Esophagus muscularis mucosa (tissue), 4 donors: ENCODE measurements around the gene PIK3IP1.

Experiments
- EP300 ChIP-seq: sonication (generic); formaldehyde crosslinking; IDR thresholded peaks from one replicate; pipeline ENCODE4 v1.6.1; 2017; ENCODE audit warnings: antibody characterized with exemption
- POLR2A ChIP-seq: fragments of 450-650 bp; IDR thresholded peaks from one replicate; pipeline ENCODE4 v1.6.1; 2017; ENCODE audit warnings: antibody characterized with exemption, moderate library complexity, mild to moderate bottlenecking, low read depth
- POLR2AphosphoS5 ChIP-seq, 2 donors: sonication (generic); formaldehyde crosslinking; IDR thresholded peaks; one replicate each; pipeline ENCODE4 v1.6.1; 2017; ENCODE audit warnings: antibody characterized with exemption in 2 of 2
- TF ChIP-seq, protein P1 (sequence below), 3 experiments: fragments of 200-600 bp in 2 of 3; fragments of 450-650 bp in 1 of 3; sonication (generic) in 2 of 3; IDR thresholded peaks; one replicate each; pipeline ENCODE4 v1.5.1; 2017 to 2019; ENCODE audit warnings: antibody characterized with exemption in 3 of 3, mild to moderate bottlenecking in 2 of 3, moderate library complexity in 1 of 3

GRCh38 chr22:31271026-31271425 lies 21.3 kb downstream of the PIK3IP1 start:
- TF ChIP-seq POLR2AphosphoS5 (IDR thresholded peaks at IDR 0.05) (no peak), POLR2A (no peak), EP300 (no peak)
- TF ChIP-seq, protein P1, sequence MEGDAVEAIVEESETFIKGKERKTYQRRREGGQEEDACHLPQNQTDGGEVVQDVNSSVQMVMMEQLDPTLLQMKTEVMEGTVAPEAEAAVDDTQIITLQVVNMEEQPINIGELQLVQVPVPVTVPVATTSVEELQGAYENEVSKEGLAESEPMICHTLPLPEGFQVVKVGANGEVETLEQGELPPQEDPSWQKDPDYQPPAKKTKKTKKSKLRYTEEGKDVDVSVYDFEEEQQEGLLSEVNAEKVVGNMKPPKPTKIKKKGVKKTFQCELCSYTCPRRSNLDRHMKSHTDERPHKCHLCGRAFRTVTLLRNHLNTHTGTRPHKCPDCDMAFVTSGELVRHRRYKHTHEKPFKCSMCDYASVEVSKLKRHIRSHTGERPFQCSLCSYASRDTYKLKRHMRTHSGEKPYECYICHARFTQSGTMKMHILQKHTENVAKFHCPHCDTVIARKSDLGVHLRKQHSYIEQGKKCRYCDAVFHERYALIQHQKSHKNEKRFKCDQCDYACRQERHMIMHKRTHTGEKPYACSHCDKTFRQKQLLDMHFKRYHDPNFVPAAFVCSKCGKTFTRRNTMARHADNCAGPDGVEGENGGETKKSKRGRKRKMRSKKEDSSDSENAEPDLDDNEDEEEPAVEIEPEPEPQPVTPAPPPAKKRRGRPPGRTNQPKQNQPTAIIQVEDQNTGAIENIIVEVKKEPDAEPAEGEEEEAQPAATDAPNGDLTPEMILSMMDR (IDR thresholded peaks at IDR 0.05) = no peak
